ENCODE measurements around the gene BMERB1.

- TF ChIP-seq CTCF (IDR thresholded peaks at IDR 0.05) (no peak), POLR2A (IDR thresholded peaks at IDR 0.05) (no peak)
Measured at GRCh38 chr16:15611610-15612009, 177.2 kb downstream of the BMERB1 start.
